Right lobe of liver (tissue), 6 donors: ENCODE results near the gene TRIO. TPM values are rescaled to one million over a fixed set of nuclear protein-coding genes. Genes with fewer than 3 reads are reported as not detected.

Experiments used
- ATAC-seq, 4 donors: fragments of 200-7000 bp; cut with Tn5 transposase; one replicate each; pipeline ENCODE4 v1.9.1; 2020; ENCODE audit warnings: mild to moderate bottlenecking in 4 of 4, moderate library complexity in 4 of 4
- DNase-seq, 3 donors: peaks; one replicate each; pipeline ENCODE4 v3.0.0-alpha.2; 2020
- H3K27ac ChIP-seq, 3 donors: fragments of 200-600 bp; one replicate each; pipeline ENCODE4 v1.8.0; 2022
- H3K27me3 ChIP-seq, 2 donors: fragments of 200-600 bp; one replicate each; pipeline ENCODE4 v1.8.0; 2022
- H3K36me3 ChIP-seq, 4 donors: fragments of 200-600 bp; sonication (generic) in 1 of 4; one replicate each; pipeline versions ENCODE4 v1.5.1 to v1.8.0; 2017 to 2022; ENCODE audit warnings: control low read depth in 1 of 4
- H3K4me1 ChIP-seq, 4 donors: fragments of 200-600 bp; sonication (generic) in 1 of 4; one replicate each; pipeline versions ENCODE4 v1.5.1 to v1.8.0; 2017 to 2022; ENCODE audit warnings: control low read depth in 1 of 4
- H3K4me3 ChIP-seq, 3 donors: fragments of 200-600 bp; one replicate each; pipeline ENCODE4 v1.8.0; 2022
- H3K9me3 ChIP-seq, 4 donors: fragments of 200-600 bp; sonication (generic) in 1 of 4; one replicate each; pipeline versions ENCODE4 v1.5.1 to v1.8.0; 2017 to 2022; ENCODE audit warnings: control low read depth in 1 of 4
- CTCF ChIP-seq, 4 donors: fragments of 200-600 bp in 3 of 4; fragments of 450-650 bp in 1 of 4; IDR thresholded peaks; one replicate each; pipeline versions ENCODE4 v1.5.1 to v1.8.0; 2016 to 2022; ENCODE audit warnings: antibody characterized with exemption in 4 of 4, mild to moderate bottlenecking in 2 of 4
- POLR2A ChIP-seq: fragments of 450-650 bp; IDR thresholded peaks from one replicate; pipeline ENCODE4 v1.6.1; 2017; ENCODE audit warnings: antibody characterized with exemption, mild to moderate bottlenecking
- WGBS: methylation state at CpG from one replicate; pipeline ENCODE4 v1.1.6; 2018; ENCODE audit warnings: low coverage, low lambda C conversion rate; ENCODE audit not compliant: insufficient coverage; ENCODE audit errors: missing lambda C conversion rate; 5-methylcytosine and 5-hydroxymethylcytosine counted together
- intact Hi-C, 2 donors: fragments of 100-400 bp; cut with DNase I; formaldehyde crosslinking; loops; one replicate each; pipeline versions ENCODE4 v1.11.2 to v1.14.1; 2022
- total RNA-seq, 6 experiments: library from RNA; depleted of rRNA in 2 of 6; stranded (reverse); fragments of >200 nt in 2 of 6; fragmentation: NEBNext Ultra II Directional in 3 of 6; extraction: Animal tissue kit (Norgen Biotek cat#: 25700) in 3 of 6; gene quantifications; one replicate each; pipeline versions ENCODE4 v1.1.0 to v1.2.4, GENCODE V29; 2016 to 2023
- donor health status: DM: no; HTN: yes; CAD: no.
- donor health status: DM: no; HTN: no; CAD: no.
- donor health status: DM: no; HTN: no; CAD: no.
- donor health status: DM: no; HTN: yes; CAD: no.
- donor health status: DM: no; HTN: yes; CAD: no.

Gene TRIO
- total RNA-seq, 6 experiments from 2014 or later, result 34.7 to 63.5 (median 50.2) TPM

DNA sequence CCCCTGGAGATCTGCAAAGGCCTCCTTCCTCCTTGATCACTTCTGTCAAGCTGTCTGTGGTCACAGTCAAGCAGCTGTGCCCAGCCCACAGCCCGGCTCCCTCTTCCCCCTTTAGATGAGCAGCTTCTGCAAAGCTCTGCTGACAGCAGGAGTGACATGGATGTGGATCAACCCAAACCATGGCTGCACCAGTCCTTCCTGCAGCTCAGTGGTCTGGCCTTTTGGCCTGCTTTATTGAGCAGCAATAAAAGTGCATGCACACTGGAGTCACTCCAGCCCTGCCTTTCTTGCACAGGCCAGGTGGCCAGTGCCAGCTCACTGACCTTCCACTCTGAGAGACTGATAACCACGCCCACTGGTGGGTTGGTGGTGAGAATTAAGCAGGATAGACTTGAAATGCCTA lies 347.2 kb downstream of the TRIO start:
- DNase-seq (no peak), ATAC-seq (peak; percentile 47 to 70 (median 54))
- Histone ChIP-seq H3K9me3 (no peaks in the 10 kb centered on the region), H3K36me3 (peaks cover 0 to 41% (median 11%) of the 10 kb centered on the region in 4 donors), H3K4me1 (no peaks in the 10 kb centered on the region), H3K27me3 (no peaks in the 10 kb centered on the region), H3K4me3 (no peak overlapping the region), H3K27ac (no peak overlapping the region)
- no peak for TF ChIP-seq CTCF (IDR thresholded peaks at IDR 0.05)
- TF ChIP-seq POLR2A, result no peak
- WGBS, result 100% methylated on average over 2 of the region's 2 CpGs
- intact Hi-C loops, result no loop called here

DNA sequence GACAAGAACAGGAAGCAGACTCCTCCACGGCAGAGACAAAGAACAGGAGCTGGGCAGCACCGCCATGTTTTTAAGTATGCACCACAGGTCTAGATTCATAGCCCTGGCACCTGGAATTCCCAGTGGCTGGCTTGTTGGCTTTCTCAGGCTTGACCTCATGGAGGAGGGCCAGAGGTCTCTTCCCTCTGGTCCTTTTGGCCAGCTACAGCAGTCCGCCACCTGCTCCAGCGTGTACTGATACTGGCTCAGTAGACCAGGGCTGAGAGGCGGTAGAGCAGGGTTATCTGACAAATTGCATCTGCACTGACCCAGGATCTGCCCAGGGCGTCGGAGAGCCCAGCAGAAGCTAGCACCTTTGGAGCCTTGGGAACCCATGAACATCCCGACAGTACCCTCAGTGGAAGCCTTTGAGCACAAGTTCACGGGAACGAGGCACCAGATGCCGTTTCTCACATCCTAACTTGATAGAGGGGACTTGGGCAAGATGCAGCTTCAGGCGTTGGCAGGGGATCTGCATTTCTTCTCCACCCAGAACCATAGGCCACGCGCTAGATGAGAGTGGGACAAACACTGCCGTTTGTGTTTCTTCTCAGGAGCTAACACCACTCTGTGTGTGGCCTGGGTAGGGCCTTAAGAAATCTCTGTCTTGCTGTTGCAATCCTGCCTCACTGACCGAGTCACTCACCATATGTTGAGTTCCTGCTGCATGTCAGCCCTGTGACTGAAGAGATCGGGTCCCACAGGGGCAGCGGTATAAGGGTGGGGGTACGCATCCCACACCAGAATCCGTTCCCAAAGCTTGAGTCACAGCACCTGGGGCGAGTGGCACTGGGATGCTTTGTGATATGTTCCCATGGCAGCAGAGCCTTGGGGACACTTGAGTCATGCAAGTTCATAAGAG lies 348.1 kb downstream of the TRIO start:
- 77% methylated on average over 5 of the region's 21 CpGs for WGBS
- peak in 1 of 4 donors; percentile 11 for ATAC-seq
- Histone ChIP-seq H3K36me3 (peaks cover 0 to 39% (median 7%) of the 10 kb centered on the region in 4 donors), H3K4me3 (no peak overlapping the region), H3K27ac (no peak overlapping the region), H3K9me3 (no peaks in the 10 kb centered on the region), H3K27me3 (no peaks in the 10 kb centered on the region), H3K4me1 (no peaks in the 10 kb centered on the region)
- DNase-seq, result no peak
- no peak for TF ChIP-seq CTCF (IDR thresholded peaks at IDR 0.05)
- TF ChIP-seq POLR2A, result no peak
- intact Hi-C loops, result no loop called here

- DNase-seq, result no peak
- Histone ChIP-seq H3K4me1 (no peaks in the 10 kb centered on the region), H3K36me3 (peaks cover 0 to 43% (median 7%) of the 10 kb centered on the region in 4 donors), H3K9me3 (no peaks in the 10 kb centered on the region), H3K27me3 (no peaks in the 10 kb centered on the region), H3K27ac (no peak overlapping the region), H3K4me3 (no peak overlapping the region)
- WGBS, result 87% methylated on average over 12 of the region's 21 CpGs
- ATAC-seq, result peak in 1 of 4 donors; percentile 13
- intact Hi-C loops, result no loop called here
- TF ChIP-seq POLR2A (no peak), CTCF (IDR thresholded peaks at IDR 0.05) (no peak)
These were observed 349.3 kb downstream of the TRIO start for GRCh38 chr5:14492331-14492964.

DNA sequence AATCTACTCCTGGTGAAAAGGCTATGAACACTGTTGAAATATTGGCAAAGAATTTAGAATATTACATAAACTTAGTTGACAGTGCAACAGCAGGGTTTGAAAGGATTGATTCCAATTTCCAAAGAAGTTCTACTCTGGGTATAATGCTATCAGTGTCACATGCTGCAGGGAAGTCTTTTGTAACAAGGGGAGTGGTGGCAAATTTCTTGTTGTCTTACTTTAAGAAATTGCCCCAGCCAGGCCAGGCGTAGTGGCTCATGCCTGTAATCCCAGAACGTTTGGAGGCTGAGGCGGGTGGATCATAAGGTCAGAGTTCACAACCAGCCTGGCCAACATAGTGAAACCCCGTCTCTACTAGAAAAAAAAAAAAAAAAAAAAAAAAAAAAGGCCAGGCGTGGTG lies 352.2 kb downstream of the TRIO start:
- WGBS, result 59% methylated on average over 4 of the region's 5 CpGs
- Histone ChIP-seq H3K4me1 (no peaks in the 10 kb centered on the region), H3K27me3 (no peaks in the 10 kb centered on the region), H3K4me3 (no peak overlapping the region), H3K27ac (no peak overlapping the region), H3K9me3 (no peaks in the 10 kb centered on the region), H3K36me3 (peaks cover 0 to 43% (median 6%) of the 10 kb centered on the region in 4 donors)
- DNase-seq (no peak), ATAC-seq (no peak)
- no peak for TF ChIP-seq POLR2A
- TF ChIP-seq CTCF (IDR thresholded peaks at IDR 0.05), result no peak
- intact Hi-C loops, result no loop called here
